Fibroblast of lung (primary cell): ENCODE measurements around the gene PHF14. TPM values are rescaled to one million over a fixed set of nuclear protein-coding genes. Genes with fewer than 3 reads are reported as not detected.

Experiments used
- DNase-seq, 2 donors: peaks; one replicate each; pipeline versions ENCODE4 v3.0.0 to v3.0.0-alpha.2; 2010; ENCODE audit warnings: low read depth in 2 of 2
- H2AFZ ChIP-seq: 2 replicates; pipeline ENCODE4 v1.5.1; 2012; ENCODE audit warnings: low read length, control low read depth, inconsistent platforms
- H3K27ac ChIP-seq: 2 replicates; pipeline ENCODE4 v1.5.1; 2011; ENCODE audit warnings: low read length, control low read depth; ENCODE audit not compliant: insufficient read depth
- H3K27me3 ChIP-seq: 2 replicates; pipeline ENCODE4 v1.5.1; 2011; ENCODE audit warnings: mild to moderate bottlenecking, low read length; ENCODE audit not compliant: control insufficient read depth, insufficient read depth
- H3K36me3 ChIP-seq: 2 replicates; pipeline ENCODE4 v1.5.1; 2011; ENCODE audit warnings: low read length; ENCODE audit not compliant: control insufficient read depth, insufficient read depth
- H3K4me1 ChIP-seq: 2 replicates; pipeline ENCODE4 v1.5.1; 2011; ENCODE audit warnings: low read length; ENCODE audit not compliant: control insufficient read depth, insufficient read depth; ENCODE audit errors: extremely low read depth
- H3K4me2 ChIP-seq: 2 replicates; pipeline ENCODE4 v1.5.1; 2011; ENCODE audit warnings: low read length, control low read depth; ENCODE audit not compliant: insufficient read depth; ENCODE audit errors: extremely low read depth
- H3K4me3 ChIP-seq, 4 experiments: fragments of 200-600 bp in 1 of 4; sonication (generic) in 1 of 4; replicated peaks in 1 of 4; 2 replicates each; pipeline ENCODE4 v1.5.1; 2011 to 2016; ENCODE audit warnings: low read length in 4 of 4, low read depth in 3 of 4, mild to moderate bottlenecking in 3 of 4, control low read depth in 2 of 4, inconsistent platforms in 1 of 4, mixed read lengths in 1 of 4; ENCODE audit not compliant: insufficient read depth in 1 of 4; ENCODE audit errors: control extremely low read depth in 1 of 4
- H3K79me2 ChIP-seq: 2 replicates; pipeline ENCODE4 v1.5.1; 2012; ENCODE audit warnings: mild to moderate bottlenecking, low read length, inconsistent platforms; ENCODE audit not compliant: control insufficient read depth, insufficient read depth
- H3K9ac ChIP-seq: 2 replicates; pipeline ENCODE4 v1.5.1; 2011; ENCODE audit warnings: mild to moderate bottlenecking, low read length, control low read depth; ENCODE audit not compliant: insufficient read depth
- H3K9me3 ChIP-seq: 2 replicates; pipeline ENCODE4 v1.5.1; 2012; ENCODE audit warnings: low read depth, low read length; ENCODE audit not compliant: control insufficient read depth, insufficient read depth
- H4K20me1 ChIP-seq: 2 replicates; pipeline ENCODE4 v1.5.1; 2011; ENCODE audit warnings: low read length; ENCODE audit not compliant: control insufficient read depth, insufficient read depth; ENCODE audit errors: extremely low read depth
- EZH2 ChIP-seq: IDR thresholded peaks from 2 replicates; pipeline ENCODE4 v1.5.1; 2012; ENCODE audit warnings: low read length, control low read depth, mild to moderate bottlenecking; ENCODE audit errors: missing control alignments
- polyA plus RNA-seq, 2 donors: library from polyadenylated mRNA; depleted of rRNA in 1 of 2; stranded (reverse) in 1 of 2; unstranded in 1 of 2; fragments of >200 nt; gene quantifications; 2 replicates each; pipeline ENCODE4 v1.2.1, GENCODE V29; 2011 to 2012; ENCODE audit warnings: missing spikeins in 1 of 2
- total RNA-seq: library from RNA; depleted of rRNA; stranded (reverse); fragments of >200 nt; gene quantifications from 2 replicates; pipeline ENCODE4 v1.2.1, GENCODE V29; 2014
- TF ChIP-seq, protein P1 (sequence below), 2 donors: IDR thresholded peaks in 1 of 2; conservative IDR thresholded peaks in 1 of 2; 1 replicate in 1 of 2; 2 replicates in 1 of 2; pipeline ENCODE4 v1.5.1; 2011 to 2012; ENCODE audit warnings: low read length in 2 of 2, control low read depth in 1 of 2, inconsistent platforms in 1 of 2, low read depth in 1 of 2, mild to moderate bottlenecking in 1 of 2

PHF14 gene
- total and polyA plus RNA-seq, 2 donors (not counting 1 experiment from before 2014, with no cell fraction given): 18.8 to 29.6 TPM

DNA sequence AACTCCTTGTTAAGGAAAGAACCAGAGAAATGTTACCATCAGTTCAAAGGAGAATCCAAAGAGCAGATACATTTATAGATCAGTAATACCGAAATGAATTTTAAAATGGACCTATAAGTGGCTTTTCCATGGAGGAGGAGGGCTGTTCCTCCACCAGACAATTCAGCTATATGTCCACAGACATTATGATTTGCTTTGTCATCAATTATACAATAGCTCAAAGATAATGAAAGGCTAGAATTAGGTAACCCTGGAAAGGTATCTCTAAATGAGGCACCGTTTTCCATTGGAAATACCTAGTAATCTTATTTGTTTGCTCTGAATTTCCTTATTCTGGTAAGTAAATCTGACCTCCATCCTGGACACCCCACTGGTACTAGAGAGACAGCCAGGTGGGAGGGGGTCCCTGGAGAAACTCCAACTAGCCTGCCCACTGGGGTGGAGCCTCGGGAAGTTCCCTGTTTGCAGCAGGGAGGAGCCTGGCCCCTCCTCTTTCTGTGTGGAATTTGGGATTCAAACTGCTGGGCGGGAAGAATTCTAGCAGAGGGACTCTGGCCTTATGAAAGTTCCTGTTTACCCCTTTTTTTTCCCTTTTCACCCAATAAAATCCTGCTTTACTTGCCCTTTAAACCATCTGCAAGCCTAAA, 218.0 kb downstream of the PHF14 start:
- DNase-seq: no peak
- TF ChIP-seq, protein P1, sequence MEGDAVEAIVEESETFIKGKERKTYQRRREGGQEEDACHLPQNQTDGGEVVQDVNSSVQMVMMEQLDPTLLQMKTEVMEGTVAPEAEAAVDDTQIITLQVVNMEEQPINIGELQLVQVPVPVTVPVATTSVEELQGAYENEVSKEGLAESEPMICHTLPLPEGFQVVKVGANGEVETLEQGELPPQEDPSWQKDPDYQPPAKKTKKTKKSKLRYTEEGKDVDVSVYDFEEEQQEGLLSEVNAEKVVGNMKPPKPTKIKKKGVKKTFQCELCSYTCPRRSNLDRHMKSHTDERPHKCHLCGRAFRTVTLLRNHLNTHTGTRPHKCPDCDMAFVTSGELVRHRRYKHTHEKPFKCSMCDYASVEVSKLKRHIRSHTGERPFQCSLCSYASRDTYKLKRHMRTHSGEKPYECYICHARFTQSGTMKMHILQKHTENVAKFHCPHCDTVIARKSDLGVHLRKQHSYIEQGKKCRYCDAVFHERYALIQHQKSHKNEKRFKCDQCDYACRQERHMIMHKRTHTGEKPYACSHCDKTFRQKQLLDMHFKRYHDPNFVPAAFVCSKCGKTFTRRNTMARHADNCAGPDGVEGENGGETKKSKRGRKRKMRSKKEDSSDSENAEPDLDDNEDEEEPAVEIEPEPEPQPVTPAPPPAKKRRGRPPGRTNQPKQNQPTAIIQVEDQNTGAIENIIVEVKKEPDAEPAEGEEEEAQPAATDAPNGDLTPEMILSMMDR (conservative IDR thresholded peaks at IDR 0.05 in 1 of 2, IDR thresholded peaks at IDR 0.05 in 1 of 2; ENCODE audit: low read depth in 1 of 2, low read length in 2 of 2): no peak
- no peak for TF ChIP-seq EZH2
- Histone ChIP-seq H3K79me2 (no peaks in the 10 kb centered on the region), H3K9me3 (no peaks in the 10 kb centered on the region), H3K4me1 (no peaks in the 10 kb centered on the region), H2AFZ (no peak overlapping the region), H3K27me3 (no peaks in the 10 kb centered on the region), H3K4me2 (no peak overlapping the region), H3K27ac (no peak overlapping the region), H3K9ac (no peak overlapping the region), H4K20me1 (no peaks in the 10 kb centered on the region), H3K4me3 (no peak overlapping the region), H3K36me3 (no peaks in the 10 kb centered on the region)

DNA sequence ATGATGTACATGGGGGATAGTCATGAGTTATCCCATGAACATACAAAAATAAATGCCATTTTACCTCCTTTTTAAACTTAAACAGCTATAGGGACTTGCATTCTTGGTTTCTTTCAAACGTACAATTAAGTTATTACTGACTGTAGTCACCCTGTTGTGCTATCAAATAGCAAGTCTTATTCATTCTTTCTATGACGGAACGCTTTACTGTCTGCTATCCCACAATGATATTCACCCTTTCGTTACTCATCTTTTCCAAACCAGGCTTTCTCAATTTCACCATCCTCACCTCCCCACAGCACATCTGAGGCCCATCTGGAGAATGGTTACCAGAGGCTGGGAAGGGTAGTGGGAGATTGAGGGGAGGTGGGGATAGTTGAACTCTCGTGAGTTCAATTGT, 218.8 kb downstream of the PHF14 start:
- H3K4me3 ChIP-seq: peak overlapping the region in 3 of 4 experiments; percentile 13 to 62 (median 56)
- peak overlapping the region; percentile 36 for H2AFZ ChIP-seq
- no peaks in the 10 kb centered on the region for H3K27me3 ChIP-seq
- no peaks in the 10 kb centered on the region for H3K79me2 ChIP-seq
- peak; percentile 20 to 45 for DNase-seq
- H3K4me1 ChIP-seq: no peaks in the 10 kb centered on the region
- TF ChIP-seq, protein P1 (conservative IDR thresholded peaks at IDR 0.05 in 1 of 2, IDR thresholded peaks at IDR 0.05 in 1 of 2; ENCODE audit: low read depth in 1 of 2, low read length in 2 of 2): no peak
- TF ChIP-seq EZH2: no peak
- H3K4me2 ChIP-seq: peak overlapping the region; percentile 75
- no peak overlapping the region for H3K27ac ChIP-seq
- H4K20me1 ChIP-seq: no peaks in the 10 kb centered on the region
- no peaks in the 10 kb centered on the region for H3K36me3 ChIP-seq
- no peak overlapping the region for H3K9ac ChIP-seq
- H3K9me3 ChIP-seq: no peaks in the 10 kb centered on the region

GRCh38 chr7:11193131-11193867, 219.6 kb downstream of the PHF14 start:
- no peaks in the 10 kb centered on the region for H3K4me1 ChIP-seq
- peak overlapping the region; percentile 75 for H3K4me2 ChIP-seq
- H3K79me2 ChIP-seq: no peaks in the 10 kb centered on the region
- H3K9ac ChIP-seq: no peak overlapping the region
- no peak overlapping the region for H3K27ac ChIP-seq
- H3K4me3 ChIP-seq: peak overlapping the region; percentile 5 to 62 (median 39)
- TF ChIP-seq, protein P1 (conservative IDR thresholded peaks at IDR 0.05 in 1 of 2, IDR thresholded peaks at IDR 0.05 in 1 of 2; ENCODE audit: low read depth in 1 of 2, low read length in 2 of 2): no peak
- TF ChIP-seq EZH2: no peak
- H2AFZ ChIP-seq: peak overlapping the region; percentile 28
- H3K27me3 ChIP-seq: no peaks in the 10 kb centered on the region
- DNase-seq: peak; percentile 29 to 39
- no peaks in the 10 kb centered on the region for H3K36me3 ChIP-seq
- H4K20me1 ChIP-seq: no peaks in the 10 kb centered on the region
- H3K9me3 ChIP-seq: no peaks in the 10 kb centered on the region
